GM12891 (cell line): ENCODE data around the gene ACP7.

ENCODE experiments used
- DNase-seq: peaks from one replicate; pipeline ENCODE4 v3.0.0; 2011; ENCODE audit warnings: low spot score; ENCODE audit not compliant: insufficient read length
- FAIRE-seq: peaks from 2 replicates; lab custom pipeline; 2011; peaks lifted over from hg19 to GRCh38; lab: Jason Lieb, UNC
- PAX5 ChIP-seq: IDR thresholded peaks from 2 replicates; pipeline ENCODE4 v1.6.1; 2011; ENCODE audit warnings: low read length, moderate library complexity, mild to moderate bottlenecking; ENCODE audit not compliant: insufficient read depth, severe bottlenecking
- POLR2A ChIP-seq: IDR thresholded peaks from 2 replicates; pipeline ENCODE4 v1.6.1; 2011; ENCODE audit warnings: low read depth, low read length, control low read depth
- POLR2AphosphoS5 ChIP-seq: IDR thresholded peaks from 2 replicates; pipeline ENCODE4 v1.6.1; 2011; ENCODE audit warnings: low read depth, low read length, control low read depth
- POU2F2 ChIP-seq: IDR thresholded peaks from 2 replicates; pipeline ENCODE4 v1.6.1; 2011; ENCODE audit warnings: low read depth, mild to moderate bottlenecking, control low read depth, low read length, moderate library complexity
- SPI1 ChIP-seq: IDR thresholded peaks from 2 replicates; pipeline ENCODE4 v1.6.1; 2011; ENCODE audit warnings: low read depth, low read length, control low read depth
- TAF1 ChIP-seq: IDR thresholded peaks from 2 replicates; pipeline ENCODE4 v1.6.1; 2011; ENCODE audit warnings: low read depth, low read length, control low read depth

The ACP7 gene

GRCh38 chr19:39127812-39128515 lies 43.8 kb downstream of the ACP7 start:
- FAIRE-seq = no peak
- TF ChIP-seq POU2F2 (no peak), POLR2AphosphoS5 (no peak), TAF1 (no peak), SPI1 (no peak), POLR2A (no peak), PAX5 (no peak)
- no peak for DNase-seq

- TF ChIP-seq PAX5 = no peak
- TF ChIP-seq POU2F2 = no peak
- no peak for TF ChIP-seq SPI1
- TF ChIP-seq POLR2AphosphoS5 = no peak
- TF ChIP-seq TAF1 = no peak
- no peak for TF ChIP-seq POLR2A
- no peak for FAIRE-seq
Observed at GRCh38 chr19:39128516-39129079, 44.4 kb downstream of the ACP7 start.

DNA sequence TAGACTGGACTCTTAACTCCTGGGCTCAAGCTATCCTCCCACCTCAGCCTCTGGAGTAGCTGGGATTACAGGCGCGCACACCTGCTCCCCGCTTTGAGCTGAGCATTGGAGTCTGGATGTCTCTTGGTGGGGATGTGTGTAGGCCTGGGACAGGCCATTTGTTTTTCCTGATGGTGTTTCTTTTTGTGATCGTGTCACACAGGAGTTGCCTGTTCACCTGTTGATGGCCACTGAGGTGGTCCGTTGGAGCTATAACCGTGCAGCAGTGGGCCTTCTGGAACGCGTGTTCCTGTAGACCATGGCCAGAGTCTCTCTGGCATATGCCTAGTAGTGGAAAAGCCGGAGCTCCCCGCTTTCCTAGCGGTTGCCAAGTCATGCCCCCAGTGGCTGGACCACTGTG lies 44.9 kb downstream of the ACP7 start:
- DNase-seq (no peak), FAIRE-seq (no peak)

More at GRCh38 chr19:39128516-39129079, 44.4 kb downstream of the ACP7 start:
- DNase-seq = no peak

DNA sequence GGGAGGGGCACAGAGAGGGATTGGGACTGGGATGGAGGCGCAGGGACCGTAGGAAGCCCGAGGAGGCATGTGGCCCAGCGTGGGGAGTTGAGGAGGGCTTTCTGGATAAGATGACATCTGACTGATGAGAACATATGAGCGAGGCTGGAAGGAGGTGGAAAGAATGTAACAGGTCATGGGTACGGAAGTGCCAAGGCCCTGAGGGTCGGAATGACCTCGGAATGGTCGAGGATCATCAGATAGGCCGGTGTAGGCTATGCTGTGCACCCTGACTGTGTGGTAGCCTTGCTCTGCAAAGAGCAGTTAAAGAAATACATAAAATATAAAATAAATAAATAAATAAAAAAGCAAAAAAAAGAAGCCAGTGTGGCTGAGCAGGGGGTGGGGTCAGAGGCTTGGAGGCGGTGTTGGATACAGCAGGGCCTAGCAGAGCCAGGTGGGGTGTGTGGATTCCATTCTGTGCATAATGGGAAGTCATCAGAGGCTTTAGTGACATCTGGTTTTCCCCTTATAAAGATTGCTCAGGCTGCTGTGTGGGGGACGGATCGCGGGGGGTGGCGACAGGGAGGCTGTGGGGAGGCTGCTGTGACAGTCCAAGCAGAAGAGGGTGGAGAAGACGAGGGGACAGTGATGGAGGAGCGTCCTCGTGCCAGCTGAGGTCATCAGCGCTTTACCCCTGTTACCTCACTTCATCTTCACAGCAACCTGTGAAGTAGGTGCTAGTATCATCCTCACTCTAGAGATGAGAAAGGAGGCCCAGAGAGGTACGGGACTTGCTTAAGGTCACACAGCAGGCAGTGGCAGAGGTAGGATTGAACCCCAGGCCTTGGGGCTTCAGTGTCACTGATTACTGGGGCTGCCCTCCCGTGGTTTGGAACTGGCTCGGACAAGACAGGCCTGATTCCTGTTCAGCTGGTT lies 46.4 kb downstream of the ACP7 start:
- DNase-seq (no peak), FAIRE-seq (peak; percentile 20)
- no peak for TF ChIP-seq POU2F2
- TF ChIP-seq PAX5 = no peak
- TF ChIP-seq POLR2AphosphoS5 = no peak
- TF ChIP-seq TAF1 = no peak
- TF ChIP-seq POLR2A = no peak
- no peak for TF ChIP-seq SPI1

More for the DNA sequence above, 44.9 kb downstream of the ACP7 start:
- no peak for TF ChIP-seq SPI1
- no peak for TF ChIP-seq POU2F2
- no peak for TF ChIP-seq TAF1
- no peak for TF ChIP-seq POLR2AphosphoS5
- no peak for TF ChIP-seq POLR2A
- no peak for TF ChIP-seq PAX5

GRCh38 chr19:39131255-39131755 lies 47.1 kb downstream of the ACP7 start:
- DNase-seq = no peak
- TF ChIP-seq POLR2AphosphoS5 (no peak), SPI1 (no peak), PAX5 (no peak), POLR2A (no peak), POU2F2 (no peak), TAF1 (no peak)
- no peak for FAIRE-seq

DNA sequence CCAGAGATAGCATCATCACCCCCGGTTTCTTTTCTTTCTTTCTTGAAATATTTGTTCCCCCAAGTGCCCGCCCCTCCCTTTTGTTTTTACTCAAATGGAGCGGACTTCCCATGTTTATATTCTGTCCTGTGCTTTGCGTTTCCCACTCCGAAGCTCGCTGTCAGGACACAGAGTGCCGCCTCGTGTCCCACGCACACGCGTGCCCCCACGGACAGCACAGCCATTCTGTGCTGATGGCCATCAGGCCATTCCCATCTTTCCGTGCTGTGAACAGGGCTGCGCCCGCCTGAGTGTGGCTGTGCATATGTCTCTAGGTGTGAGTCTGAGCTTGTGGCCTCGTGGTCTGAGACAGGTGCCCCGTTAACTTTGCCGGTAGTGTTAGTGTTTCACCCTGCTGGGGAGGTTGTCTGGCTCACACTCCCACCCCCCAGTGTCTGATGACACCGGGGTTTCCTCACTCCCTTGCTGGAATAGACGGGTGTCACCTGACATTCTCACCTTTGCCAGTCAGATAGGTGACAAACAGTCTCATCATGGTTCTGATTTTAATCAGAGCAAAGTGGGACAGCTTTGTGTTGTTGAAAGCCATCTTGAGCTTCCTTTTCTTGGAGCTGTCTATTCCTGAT lies 48.3 kb downstream of the ACP7 start:
- peak; percentile 48 for FAIRE-seq
- DNase-seq = no peak
- TF ChIP-seq POLR2A (no peak), TAF1 (no peak), PAX5 (no peak), POU2F2 (no peak), POLR2AphosphoS5 (no peak), SPI1 (no peak)

DNA sequence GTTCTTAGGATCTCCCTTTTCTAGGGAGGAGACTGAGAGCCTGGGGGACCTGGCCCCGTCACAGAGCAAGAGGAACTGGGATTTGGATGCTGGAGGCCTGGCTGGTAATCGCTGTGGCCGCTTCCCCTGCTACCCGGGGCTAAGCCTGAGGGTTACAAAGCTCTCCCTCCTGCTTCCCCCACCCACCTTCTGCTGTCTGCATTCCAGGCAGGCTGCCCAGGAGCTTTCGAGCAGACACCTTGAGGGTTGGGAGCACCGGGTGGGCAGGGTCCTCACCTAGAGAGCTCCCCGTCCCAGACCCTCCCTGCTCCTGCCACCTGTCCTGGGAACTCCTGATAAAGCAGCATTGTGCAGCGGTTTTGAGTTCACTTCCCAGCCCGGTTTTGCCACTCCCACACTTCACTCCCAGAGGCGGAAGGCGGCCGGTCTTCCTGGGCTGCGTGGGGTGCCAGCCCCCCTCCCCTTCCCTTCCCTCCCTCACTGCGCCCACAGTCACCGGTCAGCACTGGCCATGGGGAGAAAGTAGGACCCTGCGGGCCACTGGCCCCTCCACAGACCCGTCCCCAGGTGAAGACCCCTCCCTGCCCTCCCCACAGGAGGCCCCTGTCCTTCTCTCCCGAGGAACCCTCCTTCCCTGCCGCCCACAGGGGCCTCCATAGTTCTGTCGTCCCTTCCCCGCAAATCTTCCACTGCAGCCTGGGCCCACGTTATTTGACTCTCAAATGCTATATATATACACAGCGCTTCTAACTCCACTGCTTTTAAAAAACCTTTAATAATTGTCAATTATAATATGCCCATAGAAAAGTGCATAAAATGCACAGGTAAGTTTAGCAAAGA lies 49.5 kb downstream of the ACP7 start:
- DNase-seq = no peak
- TF ChIP-seq SPI1 = 0 out of 2 replicates have a peak, but pooled peaks have one; percentile 1
- no peak for TF ChIP-seq PAX5
- TF ChIP-seq POLR2AphosphoS5 = no peak
- no peak for FAIRE-seq

- no peak for DNase-seq
- no peak for FAIRE-seq
- TF ChIP-seq POU2F2 (no peak), PAX5 (no peak), TAF1 (no peak), POLR2AphosphoS5 (no peak), POLR2A (no peak), SPI1 (no peak)
Observed at GRCh38 chr19:39135701-39136100, 51.5 kb downstream of the ACP7 start.
